Adrenal gland (tissue), 5 donors: ENCODE measurements around the gene LMAN1L.

Source experiments
- POLR2A ChIP-seq, 2 donors: fragments of 450-650 bp; IDR thresholded peaks; one replicate each; pipeline ENCODE4 v1.6.1; 2017; ENCODE audit warnings: antibody characterized with exemption in 2 of 2, mild to moderate bottlenecking in 2 of 2, moderate library complexity in 1 of 2
- TF ChIP-seq, protein P1 (sequence below), 6 experiments: fragments of 450-650 bp in 4 of 6; fragments of 200-600 bp in 2 of 6; sonication (generic) in 1 of 6; IDR thresholded peaks; 1 replicate in 5 of 6; 2 replicates in 1 of 6; pipeline versions ENCODE4 v1.5.1 to v1.8.0; 2016 to 2021; ENCODE audit warnings: antibody characterized with exemption in 6 of 6, mild to moderate bottlenecking in 2 of 6, moderate library complexity in 1 of 6
- donor health status: DM: no; HTN: no; CAD: no.

DNA sequence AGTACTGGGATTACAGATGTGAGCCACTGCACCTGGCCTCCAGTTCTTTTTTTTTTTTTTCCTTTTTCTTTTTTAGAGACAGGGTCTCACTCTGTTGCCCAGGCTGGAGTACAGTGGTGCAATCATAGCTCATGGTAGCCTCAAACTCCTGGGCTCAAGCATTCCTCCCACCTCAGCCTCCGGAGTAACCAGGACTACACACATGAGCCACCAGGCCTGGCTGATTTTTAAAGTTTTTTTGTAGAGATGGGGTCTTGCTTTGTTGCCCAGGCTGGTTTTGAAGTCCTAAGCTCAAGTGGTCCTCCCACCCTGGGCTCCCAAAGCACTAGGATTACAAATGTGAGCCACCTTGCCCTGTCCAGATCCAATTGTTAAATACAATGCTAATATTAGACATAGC, 43.9 kb downstream of the LMAN1L start:
- TF ChIP-seq, protein P1, sequence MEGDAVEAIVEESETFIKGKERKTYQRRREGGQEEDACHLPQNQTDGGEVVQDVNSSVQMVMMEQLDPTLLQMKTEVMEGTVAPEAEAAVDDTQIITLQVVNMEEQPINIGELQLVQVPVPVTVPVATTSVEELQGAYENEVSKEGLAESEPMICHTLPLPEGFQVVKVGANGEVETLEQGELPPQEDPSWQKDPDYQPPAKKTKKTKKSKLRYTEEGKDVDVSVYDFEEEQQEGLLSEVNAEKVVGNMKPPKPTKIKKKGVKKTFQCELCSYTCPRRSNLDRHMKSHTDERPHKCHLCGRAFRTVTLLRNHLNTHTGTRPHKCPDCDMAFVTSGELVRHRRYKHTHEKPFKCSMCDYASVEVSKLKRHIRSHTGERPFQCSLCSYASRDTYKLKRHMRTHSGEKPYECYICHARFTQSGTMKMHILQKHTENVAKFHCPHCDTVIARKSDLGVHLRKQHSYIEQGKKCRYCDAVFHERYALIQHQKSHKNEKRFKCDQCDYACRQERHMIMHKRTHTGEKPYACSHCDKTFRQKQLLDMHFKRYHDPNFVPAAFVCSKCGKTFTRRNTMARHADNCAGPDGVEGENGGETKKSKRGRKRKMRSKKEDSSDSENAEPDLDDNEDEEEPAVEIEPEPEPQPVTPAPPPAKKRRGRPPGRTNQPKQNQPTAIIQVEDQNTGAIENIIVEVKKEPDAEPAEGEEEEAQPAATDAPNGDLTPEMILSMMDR (IDR thresholded peaks at IDR 0.05), result no peak
- no peak for TF ChIP-seq POLR2A (IDR thresholded peaks at IDR 0.05)
